IMR-90 (cell line): ENCODE results near the gene JPH4. TPM values are rescaled to one million over a fixed set of nuclear protein-coding genes. Genes with fewer than 3 reads are reported as not detected.

ENCODE experiments used
- ATAC-seq: fragments of 200-7000 bp; cut with Tn5 transposase; 2 replicates; pipeline ENCODE4 v1.9.1; 2020; ENCODE audit warnings: low read depth, mild to moderate bottlenecking, moderate library complexity
- BruUV-seq: library from RNA; stranded (reverse); fragments of 400-500 nt; replicated peaks from 2 replicates; lab custom pipeline; 2021; lab: Mats Ljungman, UMichigan
- CTCF ChIA-PET: fragments of 300-600 bp; formaldehyde crosslinking; extraction: SDS; loops from one replicate; lab custom pipeline; 2021; ENCODE audit warnings: antibody characterized with exemption; lab: Yijun Ruan, JAX
- POLR2A ChIA-PET: fragments of 300-600 bp; sonication (Branson Sonifier 250); formaldehyde crosslinking; loops from one replicate; lab custom pipeline; 2022; ENCODE audit warnings: antibody characterized with exemption; ENCODE audit not compliant: unreplicated experiment; lab: Charles Lee
- DNase-seq: peaks from one replicate; pipeline ENCODE4 v3.0.0; 2013
- H2AFZ ChIP-seq: replicated peaks from 2 replicates; pipeline ENCODE3; 2013; ENCODE audit warnings: low read length, mild to moderate bottlenecking; ENCODE audit not compliant: poor library complexity
- H2AK5ac ChIP-seq: 2 replicates; pipeline ENCODE4 v1.6.1; 2013; ENCODE audit warnings: low read depth, low read length, inconsistent platforms
- H2AK9ac ChIP-seq: replicated peaks from 2 replicates; pipeline ENCODE3; 2013; ENCODE audit warnings: mild to moderate bottlenecking, low read depth, low read length, moderate library complexity; ENCODE audit not compliant: poor library complexity
- H2BK120ac ChIP-seq: 2 replicates; pipeline ENCODE4 v1.6.1; 2013; ENCODE audit warnings: low read depth, low read length, inconsistent platforms
- H2BK15ac ChIP-seq: 3 replicates; pipeline ENCODE4 v1.6.1; 2013; ENCODE audit warnings: low read depth, low read length, inconsistent platforms
- H2BK20ac ChIP-seq: 2 replicates; pipeline ENCODE4 v1.6.1; 2013; ENCODE audit warnings: low read depth, mild to moderate bottlenecking, inconsistent platforms, low read length, moderate library complexity
- H2BK5ac ChIP-seq: 2 replicates; pipeline ENCODE4 v1.6.1; 2013; ENCODE audit warnings: mild to moderate bottlenecking, low read depth, low read length, inconsistent platforms; ENCODE audit not compliant: poor library complexity, severe bottlenecking
- H3K14ac ChIP-seq: replicated peaks from 2 replicates; pipeline ENCODE4 v1.6.1; 2013; ENCODE audit warnings: low read depth, low read length, inconsistent platforms
- H3K18ac ChIP-seq: 2 replicates; pipeline ENCODE4 v1.6.1; 2013; ENCODE audit warnings: low read depth, low read length, control low read depth
- H3K23ac ChIP-seq: 2 replicates; pipeline ENCODE4 v1.6.1; 2013; ENCODE audit warnings: low read depth, low read length, inconsistent platforms
- H3K27ac ChIP-seq: 2 replicates; pipeline ENCODE4 v1.5.1; 2013; ENCODE audit warnings: mild to moderate bottlenecking, control low read depth, low read length; ENCODE audit not compliant: insufficient read depth
- H3K27me3 ChIP-seq: 2 replicates; pipeline ENCODE4 v1.6.1; 2013; ENCODE audit warnings: low read length; ENCODE audit not compliant: control insufficient read depth, insufficient read depth
- H3K36me3 ChIP-seq: 2 replicates; pipeline ENCODE4 v1.6.1; 2013; ENCODE audit warnings: low read length, mixed read lengths; ENCODE audit not compliant: control insufficient read depth, insufficient read depth
- H3K4ac ChIP-seq: 2 replicates; pipeline ENCODE4 v1.6.1; 2013; ENCODE audit warnings: low read depth, low read length, inconsistent platforms
- H3K4me1 ChIP-seq: 2 replicates; pipeline ENCODE4 v1.6.1; 2013; ENCODE audit warnings: low read length, mixed read lengths; ENCODE audit not compliant: control insufficient read depth, insufficient read depth
- H3K4me2 ChIP-seq: 2 replicates; pipeline ENCODE4 v1.6.1; 2013; ENCODE audit warnings: low read depth, mild to moderate bottlenecking, control low read depth, low read length, moderate library complexity
- H3K4me3 ChIP-seq: 2 replicates; pipeline ENCODE4 v1.5.1; 2013; ENCODE audit warnings: low read depth, mild to moderate bottlenecking, control low read depth, low read length, moderate library complexity; ENCODE audit not compliant: insufficient read depth
- H3K56ac ChIP-seq: 2 replicates; pipeline ENCODE4 v1.6.1; 2013; ENCODE audit warnings: low read length, inconsistent platforms; ENCODE audit not compliant: insufficient read depth; ENCODE audit errors: extremely low read depth
- H3K79me1 ChIP-seq, 2 experiments: 2 replicates each; pipeline ENCODE4 v1.6.1; 2013; ENCODE audit warnings: low read length in 2 of 2, inconsistent platforms in 1 of 2, low read depth in 1 of 2
- H3K9ac ChIP-seq: 2 replicates; pipeline ENCODE4 v1.6.1; 2013; ENCODE audit warnings: low read depth, low read length, control low read depth
- H3K9me1 ChIP-seq: 2 replicates; pipeline ENCODE4 v1.6.1; 2013; ENCODE audit warnings: low read length, inconsistent platforms; ENCODE audit not compliant: insufficient read depth
- H3K9me3 ChIP-seq: 2 replicates; pipeline ENCODE4 v1.6.1; 2013; ENCODE audit warnings: low read length; ENCODE audit not compliant: control insufficient read depth, insufficient read depth
- H4K20me1 ChIP-seq: 2 replicates; pipeline ENCODE4 v1.6.1; 2013; ENCODE audit warnings: low read length, inconsistent platforms; ENCODE audit not compliant: insufficient read depth
- H4K5ac ChIP-seq: 2 replicates; pipeline ENCODE4 v1.6.1; 2013; ENCODE audit warnings: mild to moderate bottlenecking, low read depth, low read length, control low read depth
- H4K8ac ChIP-seq, 2 experiments: 2 replicates each; pipeline ENCODE4 v1.6.1; 2013; ENCODE audit warnings: low read depth in 2 of 2, low read length in 2 of 2, control low read depth in 1 of 2, inconsistent platforms in 1 of 2
- H4K91ac ChIP-seq: 2 replicates; pipeline ENCODE4 v1.6.1; 2013; ENCODE audit warnings: low read depth, low read length, inconsistent platforms; ENCODE audit not compliant: insufficient read depth
- BHLHE40 ChIP-seq: fragments of 150-350 bp; IDR thresholded peaks from 2 replicates; pipeline ENCODE4 v1.6.1; 2016; ENCODE audit warnings: mild to moderate bottlenecking, low read depth, low read length
- CEBPB ChIP-seq: IDR thresholded peaks from 2 replicates; pipeline ENCODE4 v1.6.1; 2012; ENCODE audit warnings: low read depth, low read length, improper control_type of control experiment
- CHD1 ChIP-seq: IDR thresholded peaks from 2 replicates; pipeline ENCODE4 v1.6.1; 2012; ENCODE audit warnings: low read depth, low read length, improper control_type of control experiment
- MAFK ChIP-seq: IDR thresholded peaks from 2 replicates; pipeline ENCODE4 v1.6.1; 2012; ENCODE audit warnings: low read depth, low read length, improper control_type of control experiment
- MAZ ChIP-seq: IDR thresholded peaks from 2 replicates; pipeline ENCODE4 v1.6.1; 2012; ENCODE audit warnings: low read depth, mild to moderate bottlenecking, low read length, improper control_type of control experiment, moderate library complexity, borderline replicate concordance
- MXI1 ChIP-seq: IDR thresholded peaks from 2 replicates; pipeline ENCODE4 v1.6.1; 2012; ENCODE audit warnings: low read depth, mild to moderate bottlenecking, low read length, moderate library complexity, borderline replicate concordance
- POLR2A ChIP-seq: IDR thresholded peaks from 2 replicates; pipeline ENCODE4 v1.6.1; 2012; ENCODE audit warnings: mild to moderate bottlenecking, low read depth, low read length
- RCOR1 ChIP-seq: IDR thresholded peaks from 2 replicates; pipeline ENCODE4 v1.6.1; 2012; ENCODE audit warnings: mild to moderate bottlenecking, low read length, improper control_type of control experiment; ENCODE audit not compliant: insufficient replicate concordance
- RFX5 ChIP-seq: IDR thresholded peaks from 2 replicates; pipeline ENCODE4 v1.8.0; 2012; ENCODE audit warnings: low read depth, mild to moderate bottlenecking, low read length, moderate library complexity
- SMC3 ChIP-seq: fragments of 150-350 bp; IDR thresholded peaks from 2 replicates; pipeline ENCODE4 v1.6.1; 2016; ENCODE audit warnings: low read depth, mild to moderate bottlenecking, antibody characterized with exemption, low read length, moderate library complexity
- WGBS, 2 experiments: methylation state at CpG; one replicate each; pipeline versions ENCODE4 v1.1.5 to v1.1.7; 2013; ENCODE audit warnings: missing lambda C conversion rate in 2 of 2; ENCODE audit not compliant: insufficient read length in 1 of 2; ENCODE audit errors: extremely low coverage in 2 of 2; 5-methylcytosine and 5-hydroxymethylcytosine counted together
- dilution Hi-C: fragments of 300-500 bp; cut with HindIII; formaldehyde crosslinking; loops from one replicate; pipeline ENCODE4 v1.14.3; 2018; ENCODE audit warnings: low sequenced_read_pairs; ENCODE audit not compliant: unreplicated experiment
- in situ Hi-C: fragments of 300-500 bp; cut with MboI; formaldehyde crosslinking; loops from 3 replicates; pipeline ENCODE4 v1.14.3; 2019; ENCODE audit warnings: low sequenced_read_pairs, inconsistent platforms, mixed read lengths
- intact Hi-C: fragments of 100-400 bp; cut with micrococcal nuclease; formaldehyde crosslinking; loops from 2 replicates; pipeline ENCODE4 v1.10.0; 2022
- polyA plus RNA-seq, 3 experiments: library from polyadenylated mRNA; depleted of rRNA; stranded (reverse); fragments of >200 nt; gene quantifications; 2 replicates each; pipeline ENCODE4 v1.2.3, GENCODE V29; 2012; ENCODE audit warnings: low replicate concordance in 1 of 3
- total RNA-seq: library from RNA; depleted of rRNA; stranded (reverse); fragments of >200 nt; gene quantifications from 2 replicates; pipeline ENCODE4 v1.2.3, GENCODE V29; 2012
- TF ChIP-seq, protein P1 (sequence below): fragments of 150-350 bp; IDR thresholded peaks from 2 replicates; pipeline ENCODE4 v1.6.1; 2016; ENCODE audit warnings: low read depth, mild to moderate bottlenecking, low read length, moderate library complexity, borderline replicate concordance

JPH4 gene
- total and polyA plus RNA-seq, 2 of the 4 experiments (the other 2 are of a cell fraction), result not detected

DNA sequence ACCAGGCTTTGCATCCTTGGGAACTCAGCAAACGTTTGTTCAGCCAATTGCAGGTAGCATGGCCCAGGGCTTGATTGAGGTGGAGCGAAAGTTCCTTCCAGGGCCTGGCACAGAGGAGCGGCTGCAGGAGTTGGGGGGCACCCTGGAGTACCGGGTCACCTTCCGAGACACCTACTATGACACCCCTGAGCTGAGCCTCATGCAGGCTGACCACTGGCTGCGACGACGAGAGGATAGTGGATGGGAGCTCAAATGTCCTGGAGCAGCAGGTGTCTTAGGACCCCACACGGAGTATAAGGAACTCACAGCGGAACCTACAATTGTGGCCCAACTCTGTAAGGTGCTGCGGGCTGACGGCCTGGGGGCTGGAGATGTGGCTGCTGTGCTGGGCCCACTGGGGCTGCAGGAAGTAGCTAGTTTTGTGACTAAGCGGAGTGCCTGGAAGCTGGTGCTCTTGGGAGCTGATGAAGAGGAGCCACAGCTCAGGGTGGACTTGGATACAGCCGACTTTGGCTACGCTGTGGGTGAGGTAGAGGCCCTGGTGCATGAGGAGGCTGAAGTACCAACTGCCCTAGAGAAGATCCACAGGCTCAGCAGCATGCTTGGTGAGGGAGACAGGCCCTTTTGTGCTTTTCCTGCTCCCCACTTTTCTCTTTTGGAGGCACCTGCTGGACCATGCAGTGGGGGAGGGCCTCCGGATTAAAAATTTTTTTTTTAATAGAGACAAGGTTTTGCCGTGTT is 21.7 kb downstream of the JPH4 start (continued):
- TF ChIP-seq RCOR1, result no peak

DNA sequence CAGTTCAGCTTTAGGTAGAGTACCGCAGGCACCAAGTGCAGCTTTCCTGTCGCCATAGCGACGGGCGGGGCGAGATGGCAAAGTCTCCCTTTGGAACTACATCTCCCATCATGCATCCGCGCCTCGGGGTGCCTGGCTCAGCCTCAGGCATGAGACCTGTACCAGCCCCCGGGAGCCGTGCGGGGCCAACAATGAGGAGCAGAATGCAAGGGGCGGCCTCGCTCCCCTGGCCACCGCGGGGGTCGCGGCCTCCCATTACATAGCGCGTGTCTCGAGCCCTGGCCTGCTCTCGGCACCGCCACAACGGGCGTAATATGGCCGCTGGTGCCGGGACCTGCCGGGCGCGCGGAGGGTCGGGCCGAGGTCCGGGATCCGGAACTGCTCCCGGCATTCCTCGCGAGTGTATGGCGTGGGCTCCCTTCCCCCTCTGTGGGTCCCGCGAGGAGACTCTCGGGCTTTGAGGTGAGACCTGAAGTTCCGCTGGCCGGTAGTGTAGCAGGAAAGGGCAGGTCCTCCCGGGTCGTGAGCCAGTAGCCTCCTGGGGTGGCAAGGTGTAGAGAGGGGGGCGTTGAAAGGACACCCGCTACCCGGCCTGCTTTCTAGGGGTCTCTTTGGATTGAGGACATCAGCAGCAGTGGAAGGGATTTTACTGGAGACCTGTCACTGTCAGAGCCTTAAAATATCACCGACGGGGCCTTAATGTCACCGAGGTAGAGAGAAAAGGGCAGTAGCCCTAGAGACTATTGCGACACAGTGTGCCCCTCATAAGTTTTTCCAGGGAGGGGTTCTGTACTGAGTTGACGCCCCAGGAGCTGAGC is 22.5 kb downstream of the JPH4 start, which contains the start of gene THTPA:
THTPA (plus strand) TSS at position 390 of the 818 bp plus-strand sequence. CDS start 487 bp downstream, outside the sequence.
- peak within 1 kb of the TSS; percentile 57 for H3K18ac ChIP-seq
- H3K79me1 ChIP-seq, result peaks cover 15 to 18% of the 10 kb centered on the region in 2 experiments
- ATAC-seq (peak; percentile 91), DNase-seq (peak; percentile 83)
- H3K56ac ChIP-seq, result peak within 1 kb of the TSS; percentile 77
- in situ Hi-C loops, result loop anchor here (5.0 to 10.0 kb wide), 2 partner anchors 79 to 231 kb away; partner anchors contain the start of gene PABPN1
- H2AK9ac ChIP-seq, result peak within 1 kb of the TSS; percentile 94
- peaks cover 10% of the 10 kb centered on the region for H3K9me1 ChIP-seq
- peak within 1 kb of the TSS; percentile 92 for H3K4ac ChIP-seq
- no peaks in the 10 kb centered on the region for H3K27me3 ChIP-seq
- POLR2A ChIA-PET, result interaction anchor here (0.5 to 1.2 kb wide), 3 partner anchors 10 to 675 kb away, joined by 3 to 5 read pairs (median 4); no protein-coding TSS in a partner anchor
- H3K36me3 ChIP-seq, result peaks cover 7% of the 10 kb centered on the region; the same call in 1 of the 2 replicates
- peaks cover 7% of the 10 kb centered on the region for H3K4me1 ChIP-seq
- H2AFZ ChIP-seq, result peak within 1 kb of the TSS; percentile 100
- peak within 1 kb of the TSS; percentile 77 for H3K4me3 ChIP-seq
- H3K14ac ChIP-seq, result peak within 1 kb of the TSS; percentile 83
- peak within 1 kb of the TSS; percentile 91 for H3K4me2 ChIP-seq
- H2AK5ac ChIP-seq, result peak within 1 kb of the TSS; percentile 72
- H3K9me3 ChIP-seq, result no peaks in the 10 kb centered on the region
- peak within 1 kb of the TSS; percentile 85 for H3K27ac ChIP-seq
- no peaks in the 10 kb centered on the region for H4K20me1 ChIP-seq
- H2BK5ac ChIP-seq, result peak within 1 kb of the TSS; percentile 93
- intact Hi-C loops, result no loop called here
- peak within 1 kb of the TSS; percentile 91 for H4K91ac ChIP-seq
- 0 out of 2 replicates have a peak, but pooled peaks have one; percentile 4 for TF ChIP-seq SMC3
- no peak for TF ChIP-seq RCOR1
- peak; percentile 55; the same call in 1 of the 2 replicates for TF ChIP-seq MXI1
- peak; percentile 86 for TF ChIP-seq CEBPB
- peak; percentile 55; the same call in 1 of the 2 replicates for TF ChIP-seq MAZ
- TF ChIP-seq BHLHE40, result 0 out of 2 replicates have a peak, but pooled peaks have one; percentile 5
- TF ChIP-seq CHD1, result no peak
- peak; percentile 69; the same call in 1 of the 2 replicates for TF ChIP-seq POLR2A
- TF ChIP-seq, protein P1, sequence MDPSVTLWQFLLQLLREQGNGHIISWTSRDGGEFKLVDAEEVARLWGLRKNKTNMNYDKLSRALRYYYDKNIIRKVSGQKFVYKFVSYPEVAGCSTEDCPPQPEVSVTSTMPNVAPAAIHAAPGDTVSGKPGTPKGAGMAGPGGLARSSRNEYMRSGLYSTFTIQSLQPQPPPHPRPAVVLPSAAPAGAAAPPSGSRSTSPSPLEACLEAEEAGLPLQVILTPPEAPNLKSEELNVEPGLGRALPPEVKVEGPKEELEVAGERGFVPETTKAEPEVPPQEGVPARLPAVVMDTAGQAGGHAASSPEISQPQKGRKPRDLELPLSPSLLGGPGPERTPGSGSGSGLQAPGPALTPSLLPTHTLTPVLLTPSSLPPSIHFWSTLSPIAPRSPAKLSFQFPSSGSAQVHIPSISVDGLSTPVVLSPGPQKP, result no peak
- no peak for TF ChIP-seq RFX5
- no peak for TF ChIP-seq MAFK
- TSS peak; percentile 70 for BruUV-seq
- peak within 1 kb of the TSS; percentile 92 for H4K5ac ChIP-seq
- H4K8ac ChIP-seq, result peak within 1 kb of the TSS; percentile 96 to 98
- peak within 1 kb of the TSS; percentile 70; the same call in 1 of the 2 replicates for H3K23ac ChIP-seq
- 0 out of 3 replicates have a peak within 1 kb of the TSS, but pooled peaks have one; percentile 32 for H2BK15ac ChIP-seq
- CTCF ChIA-PET, result no interaction called here
- dilution Hi-C loops, result no loop called here
- H2BK20ac ChIP-seq, result no peak within 1 kb of the TSS
- 2% methylated on average over 20 of the region's 54 CpGs; no CpG with 5 or more reads in 1 of the 2 experiments for WGBS, 2 experiments
- peak within 1 kb of the TSS; percentile 83 for H2BK120ac ChIP-seq
- peak within 1 kb of the TSS; percentile 92 for H3K9ac ChIP-seq
